Endothelial cell of umbilical vein (primary cell): ENCODE results near the gene PTN. TPM values are rescaled to one million over a fixed set of nuclear protein-coding genes. Genes with fewer than 3 reads are reported as not detected.

ENCODE experiments used
- BruUV-seq: library from RNA; stranded (reverse); fragments of 400-500 nt; replicated peaks from 2 replicates; lab custom pipeline; 2021; lab: Mats Ljungman, UMichigan
- CTCF ChIA-PET: fragments of 300-600, 350-600 bp; sonication (Branson Sonifier 250); formaldehyde crosslinking; loops from one replicate; lab custom pipeline; 2021; ENCODE audit warnings: antibody characterized with exemption, inconsistent platforms; lab: Charles Lee
- POLR2A ChIA-PET: fragments of 300-600, 350-600 bp; sonication (Branson Sonifier 250); formaldehyde crosslinking; loops from one replicate; lab custom pipeline; 2021; ENCODE audit warnings: antibody characterized with exemption, inconsistent platforms; lab: Charles Lee
- DNase-seq: peaks from one replicate; pipeline ENCODE4 v3.0.0-alpha.2; 2011; ENCODE audit warnings: low read depth, low spot score
- FAIRE-seq: peaks from 2 replicates; lab custom pipeline; 2011; peaks lifted over from hg19 to GRCh38; lab: Jason Lieb, UNC
- H2AFZ ChIP-seq: 2 replicates; pipeline ENCODE4 v1.6.0; 2012; ENCODE audit warnings: low read depth, low read length, control low read depth, inconsistent platforms
- H3K27ac ChIP-seq: 2 replicates; pipeline ENCODE4 v1.5.1; 2011; ENCODE audit warnings: low read depth, mild to moderate bottlenecking, control low read depth, low read length, moderate library complexity; ENCODE audit not compliant: insufficient read depth
- H3K27me3 ChIP-seq, 2 experiments: 2 replicates each; pipeline versions ENCODE4 v1.6.0 to v1.6.1; 2011; ENCODE audit warnings: low read length in 2 of 2, mixed read lengths in 1 of 2; ENCODE audit not compliant: control insufficient read depth in 2 of 2, insufficient read depth in 2 of 2
- H3K36me3 ChIP-seq, 2 experiments: 2 replicates in 1 of 2; 3 replicates in 1 of 2; pipeline ENCODE4 v1.5.1; 2011; ENCODE audit warnings: low read length in 2 of 2, mild to moderate bottlenecking in 1 of 2, moderate library complexity in 1 of 2; ENCODE audit not compliant: control insufficient read depth in 2 of 2, insufficient read depth in 2 of 2; ENCODE audit errors: extremely low read depth in 1 of 2
- H3K4me1 ChIP-seq: 3 replicates; pipeline ENCODE4 v1.5.1; 2011; ENCODE audit warnings: mild to moderate bottlenecking, low read length; ENCODE audit not compliant: control insufficient read depth, insufficient read depth; ENCODE audit errors: extremely low read depth
- H3K4me2 ChIP-seq: 2 replicates; pipeline ENCODE4 v1.6.1; 2011; ENCODE audit warnings: low read length, control low read depth, mixed read lengths; ENCODE audit not compliant: insufficient read depth
- H3K4me3 ChIP-seq, 3 experiments: fragments of 200-600 bp in 1 of 3; sonication (generic), shearing (Covaris generic) in 1 of 3; replicated peaks in 1 of 3; 2 replicates each; pipeline ENCODE4 v1.5.1; 2011 to 2016; ENCODE audit warnings: control low read depth in 3 of 3, low read length in 3 of 3, mild to moderate bottlenecking in 2 of 3, inconsistent platforms in 1 of 3, low read depth in 1 of 3, moderate library complexity in 1 of 3; ENCODE audit not compliant: insufficient read depth in 1 of 3
- H3K79me2 ChIP-seq: 2 replicates; pipeline ENCODE4 v1.6.0; 2012; ENCODE audit warnings: low read length, inconsistent platforms; ENCODE audit not compliant: control insufficient read depth, insufficient read depth
- H3K9ac ChIP-seq: replicated peaks from 2 replicates; pipeline ENCODE3; 2011; ENCODE audit warnings: low read length, control low read depth; ENCODE audit not compliant: insufficient read depth; ENCODE audit errors: extremely low read depth
- H3K9me1 ChIP-seq: replicated peaks from 3 replicates; pipeline ENCODE4 v1.6.0; 2011; ENCODE audit warnings: mild to moderate bottlenecking, low read length; ENCODE audit not compliant: control insufficient read depth, insufficient read depth; ENCODE audit errors: extremely low read depth
- H3K9me3 ChIP-seq: replicated peaks from 2 replicates; pipeline ENCODE4 v1.5.1; 2012; ENCODE audit warnings: low read length, inconsistent platforms; ENCODE audit not compliant: control insufficient read depth, insufficient read depth
- H4K20me1 ChIP-seq: replicated peaks from 2 replicates; pipeline ENCODE3; 2011; ENCODE audit warnings: mild to moderate bottlenecking, low read length; ENCODE audit not compliant: control insufficient read depth, insufficient read depth; ENCODE audit errors: extremely low read depth
- EZH2 ChIP-seq: IDR thresholded peaks from 2 replicates; pipeline ENCODE4 v1.6.1; 2012; ENCODE audit warnings: borderline replicate concordance, low read depth, mild to moderate bottlenecking, moderate library complexity, low read length, inconsistent platforms; ENCODE audit not compliant: severe bottlenecking
- FOS ChIP-seq: IDR thresholded peaks from 2 replicates; pipeline ENCODE4 v1.6.1; 2011; ENCODE audit warnings: mild to moderate bottlenecking, low read length, moderate library complexity, borderline replicate concordance; ENCODE audit not compliant: insufficient read depth
- GATA2 ChIP-seq: IDR thresholded peaks from 2 replicates; pipeline ENCODE4 v1.7.0; 2011; ENCODE audit warnings: low read depth, mild to moderate bottlenecking, moderate library complexity, mixed read lengths, low read length; ENCODE audit not compliant: insufficient read length, insufficient read depth
- MYC ChIP-seq: IDR thresholded peaks from one replicate; pipeline ENCODE4 v1.6.1; 2011; ENCODE audit warnings: mild to moderate bottlenecking, low read depth, low read length
- POLR2A ChIP-seq: IDR thresholded peaks from 2 replicates; pipeline ENCODE4 v1.6.1; 2012; ENCODE audit warnings: low read depth, mild to moderate bottlenecking, control low read depth, low read length
- POLR2AphosphoS5 ChIP-seq: IDR thresholded peaks from 2 replicates; pipeline ENCODE4 v1.6.1; 2012; ENCODE audit warnings: low read depth, mild to moderate bottlenecking, control low read depth, low read length, moderate library complexity; ENCODE audit not compliant: insufficient read depth
- dilution Hi-C: fragments of 300-500 bp; cut with MboI; formaldehyde crosslinking; loops from one replicate; pipeline ENCODE4 v1.15.0; 2019; ENCODE audit warnings: low sequenced_read_pairs; ENCODE audit not compliant: extremely low pct_ligation_motif_present
- intact Hi-C: fragments of 100-400 bp; cut with micrococcal nuclease; formaldehyde crosslinking; loops from one replicate; pipeline ENCODE4 v1.10.0; 2022
- polyA plus RNA-seq, 4 experiments: library from polyadenylated mRNA; depleted of rRNA in 3 of 4; stranded (reverse) in 3 of 4; unstranded in 1 of 4; fragments of >200 nt; gene quantifications; 2 replicates each; pipeline versions ENCODE4 v1.2.1 to v1.2.3, GENCODE V29; 2011 to 2012; ENCODE audit warnings: missing spikeins in 1 of 4
- total RNA-seq: library from RNA; stranded (reverse); gene quantifications from 2 replicates; pipeline ENCODE4 v1.2.3, GENCODE V29; 2021

The PTN gene
- total and polyA plus RNA-seq, 2 donors (not counting 3 experiments of a cell fraction or from before 2014, with no cell fraction given) = 0.07 TPM; not detected in 1

DNA sequence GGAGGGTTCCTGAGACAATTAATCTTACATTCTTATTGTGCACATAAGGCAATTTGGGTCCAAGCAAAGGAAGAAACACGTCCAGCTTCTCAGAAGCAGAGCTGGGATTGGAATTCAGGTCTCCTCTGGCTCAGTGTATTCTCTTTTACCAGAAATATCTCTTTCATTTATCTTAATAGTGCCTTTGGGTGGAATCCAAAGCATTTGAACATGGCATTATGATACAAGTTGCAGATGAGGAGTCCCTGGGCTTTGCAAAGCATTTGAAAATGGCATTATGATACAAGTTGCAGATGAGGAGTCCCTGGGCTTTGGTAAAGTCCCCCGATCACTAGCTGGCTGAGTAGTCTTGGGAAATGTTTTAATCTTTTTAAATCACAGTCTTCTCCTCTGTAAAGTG lies 30.0 kb upstream of the PTN start:
- intact Hi-C loops = no loop called here
- H2AFZ ChIP-seq = no peak overlapping the region
- H3K9ac ChIP-seq = no peak overlapping the region
- H3K9me1 ChIP-seq = no peaks in the 10 kb centered on the region
- H3K27ac ChIP-seq = no peak overlapping the region
- no peak overlapping the region for H3K4me3 ChIP-seq
- no peak for DNase-seq
- H3K27me3 ChIP-seq = no peaks in the 10 kb centered on the region
- dilution Hi-C loops = no loop called here
- H3K9me3 ChIP-seq = no peaks in the 10 kb centered on the region
- H3K79me2 ChIP-seq = no peaks in the 10 kb centered on the region
- no peak overlapping the region for H3K4me2 ChIP-seq
- H3K4me1 ChIP-seq = no peaks in the 10 kb centered on the region
- no peaks in the 10 kb centered on the region for H4K20me1 ChIP-seq
- TF ChIP-seq POLR2A (no peak), EZH2 (no peak), MYC (no peak), FOS (no peak), GATA2 (no peak)
- CTCF ChIA-PET = no interaction called here
- FAIRE-seq = no peak
- POLR2A ChIA-PET = no interaction called here
- H3K36me3 ChIP-seq = no peaks in the 10 kb centered on the region
- no TSS peak for BruUV-seq

- Histone ChIP-seq H3K27me3 (no peaks in the 10 kb centered on the region), H3K9ac (no peak overlapping the region), H3K79me2 (no peaks in the 10 kb centered on the region), H3K4me2 (no peak overlapping the region), H3K27ac (no peak overlapping the region), H3K36me3 (no peaks in the 10 kb centered on the region), H3K9me1 (no peaks in the 10 kb centered on the region), H3K4me1 (no peaks in the 10 kb centered on the region), H2AFZ (no peak overlapping the region), H3K9me3 (no peaks in the 10 kb centered on the region), H4K20me1 (no peaks in the 10 kb centered on the region), H3K4me3 (no peak overlapping the region)
- ChIA-PET CTCF (no interaction called here), POLR2A (no interaction called here)
- dilution Hi-C loops (no loop called here), intact Hi-C loops (no loop called here)
- FAIRE-seq (no peak), DNase-seq (no peak)
- TF ChIP-seq POLR2AphosphoS5 = no peak
- BruUV-seq = no TSS peak
These were observed 28.1 kb upstream of the PTN start for GRCh38 chr7:137371616-137372015.
